ENCODE results near the gene CTSD.

DNA sequence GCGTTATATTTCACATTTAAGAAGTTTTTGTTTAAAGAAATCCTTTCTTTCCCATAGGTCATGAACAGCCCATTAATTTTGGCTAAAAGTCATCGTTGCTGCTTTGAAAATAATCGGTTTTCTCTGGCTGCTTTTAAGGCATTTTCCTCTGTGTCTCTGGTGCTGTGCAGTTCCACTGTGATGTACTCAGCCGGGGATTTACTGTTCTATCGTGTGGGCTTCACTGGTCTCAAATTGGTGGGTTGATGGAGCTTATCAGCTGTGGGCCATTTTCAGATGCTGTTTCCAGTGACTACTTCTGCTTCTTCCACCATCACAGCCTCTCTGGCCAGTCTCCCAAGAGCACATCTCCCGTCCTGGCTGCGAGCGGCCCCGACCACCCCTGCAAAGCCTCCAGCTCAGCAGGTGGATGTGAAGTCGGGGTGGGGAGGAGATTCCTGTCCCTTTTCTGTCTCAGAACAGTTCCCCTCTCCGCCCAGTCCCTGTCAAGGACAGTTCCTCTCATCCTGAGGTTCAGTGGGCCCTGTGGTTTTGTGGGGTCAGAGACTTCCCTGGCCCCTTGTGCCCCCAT lies 33.6 kb downstream of the CTSD start:
- TF ChIP-seq POLR2AphosphoS5 (IDR thresholded peaks at IDR 0.05; ENCODE audit: low read depth, low read length) (no peak), TAF1 (IDR thresholded peaks at IDR 0.05; ENCODE audit: borderline replicate concordance, insufficient read depth, low read length) (no peak), SIN3A (IDR thresholded peaks at IDR 0.05; ENCODE audit: borderline replicate concordance, insufficient read depth, low read length) (no peak), FOXP2 (optimal IDR thresholded peaks at IDR 0.05; ENCODE audit: borderline replicate concordance, extremely low read depth, extremely low read length, insufficient read depth) (no peak)
- TF ChIP-seq, protein P1, sequence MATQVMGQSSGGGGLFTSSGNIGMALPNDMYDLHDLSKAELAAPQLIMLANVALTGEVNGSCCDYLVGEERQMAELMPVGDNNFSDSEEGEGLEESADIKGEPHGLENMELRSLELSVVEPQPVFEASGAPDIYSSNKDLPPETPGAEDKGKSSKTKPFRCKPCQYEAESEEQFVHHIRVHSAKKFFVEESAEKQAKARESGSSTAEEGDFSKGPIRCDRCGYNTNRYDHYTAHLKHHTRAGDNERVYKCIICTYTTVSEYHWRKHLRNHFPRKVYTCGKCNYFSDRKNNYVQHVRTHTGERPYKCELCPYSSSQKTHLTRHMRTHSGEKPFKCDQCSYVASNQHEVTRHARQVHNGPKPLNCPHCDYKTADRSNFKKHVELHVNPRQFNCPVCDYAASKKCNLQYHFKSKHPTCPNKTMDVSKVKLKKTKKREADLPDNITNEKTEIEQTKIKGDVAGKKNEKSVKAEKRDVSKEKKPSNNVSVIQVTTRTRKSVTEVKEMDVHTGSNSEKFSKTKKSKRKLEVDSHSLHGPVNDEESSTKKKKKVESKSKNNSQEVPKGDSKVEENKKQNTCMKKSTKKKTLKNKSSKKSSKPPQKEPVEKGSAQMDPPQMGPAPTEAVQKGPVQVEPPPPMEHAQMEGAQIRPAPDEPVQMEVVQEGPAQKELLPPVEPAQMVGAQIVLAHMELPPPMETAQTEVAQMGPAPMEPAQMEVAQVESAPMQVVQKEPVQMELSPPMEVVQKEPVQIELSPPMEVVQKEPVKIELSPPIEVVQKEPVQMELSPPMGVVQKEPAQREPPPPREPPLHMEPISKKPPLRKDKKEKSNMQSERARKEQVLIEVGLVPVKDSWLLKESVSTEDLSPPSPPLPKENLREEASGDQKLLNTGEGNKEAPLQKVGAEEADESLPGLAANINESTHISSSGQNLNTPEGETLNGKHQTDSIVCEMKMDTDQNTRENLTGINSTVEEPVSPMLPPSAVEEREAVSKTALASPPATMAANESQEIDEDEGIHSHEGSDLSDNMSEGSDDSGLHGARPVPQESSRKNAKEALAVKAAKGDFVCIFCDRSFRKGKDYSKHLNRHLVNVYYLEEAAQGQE (IDR thresholded peaks at IDR 0.05; ENCODE audit: insufficient read depth in 1 of 2, low read depth in 2 of 2, low read length in 2 of 2), result no peak

Data from PFSK-1 (cell line).